GM21825 (cell line): Measurements from ENCODE around the gene CUBN.

Experiments
- ATAC-seq: cut with Tn5 transposase; IDR thresholded peaks from one replicate; pipeline ENCODE4 v1.9.1; 2021; ENCODE audit warnings: mild to moderate bottlenecking, moderate library complexity; ENCODE audit not compliant: unreplicated experiment

CUBN gene

DNA sequence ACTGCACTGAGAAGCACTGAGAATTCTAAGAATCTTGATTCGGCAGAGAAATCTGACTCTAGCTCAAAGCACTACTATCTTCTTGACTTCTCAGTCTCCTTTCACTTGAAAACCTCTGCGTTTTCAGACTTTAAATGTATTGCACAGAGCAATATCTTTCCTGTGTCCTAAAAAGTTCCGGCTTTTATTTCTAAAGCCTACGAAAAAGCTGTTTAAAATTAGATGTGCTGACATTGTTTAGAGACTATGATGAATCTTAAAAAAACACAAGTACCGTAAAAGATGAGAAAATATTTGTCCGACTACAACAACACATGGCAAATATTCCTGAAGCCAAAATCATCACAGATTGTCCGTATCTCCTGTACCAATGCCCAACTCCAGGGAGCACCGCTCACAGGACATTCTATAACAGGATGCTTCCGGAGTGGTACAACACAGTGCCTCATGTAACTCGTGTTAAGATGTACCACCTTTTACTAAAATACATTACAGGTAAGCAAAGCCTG is 136.9 kb downstream of the CUBN start:
- no peak for ATAC-seq

GRCh38 chr10:16991011-16991410 is 138.6 kb downstream of the CUBN start:
- no peak for ATAC-seq

- no peak for ATAC-seq
Measured at GRCh38 chr10:16989826-16990293, 139.8 kb downstream of the CUBN start.

- ATAC-seq, result no peak
Measured at GRCh38 chr10:16988900-16989299, 140.7 kb downstream of the CUBN start.

GRCh38 chr10:16987976-16988610 is 141.5 kb downstream of the CUBN start:
- no peak for ATAC-seq

DNA sequence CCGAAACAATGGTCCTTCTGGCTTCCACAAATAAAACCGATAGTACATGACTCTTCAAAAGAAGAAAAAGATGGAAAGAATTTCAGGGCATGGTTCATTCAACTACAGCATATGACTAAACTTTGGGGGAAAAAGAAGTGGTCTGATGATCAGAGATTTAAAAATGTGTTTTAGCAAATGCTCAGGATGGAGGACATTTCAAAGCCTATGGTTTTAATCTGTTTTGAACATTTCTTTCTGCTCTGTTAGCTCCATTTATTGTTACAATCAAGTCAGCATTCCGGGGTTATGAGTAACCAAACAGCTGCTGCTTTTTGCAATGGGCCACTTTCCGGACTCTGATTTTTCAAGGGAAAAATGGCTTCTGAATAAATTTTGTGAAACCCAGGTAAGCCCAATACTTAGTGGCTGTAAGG is 142.4 kb downstream of the CUBN start:
- ATAC-seq, result no peak

DNA sequence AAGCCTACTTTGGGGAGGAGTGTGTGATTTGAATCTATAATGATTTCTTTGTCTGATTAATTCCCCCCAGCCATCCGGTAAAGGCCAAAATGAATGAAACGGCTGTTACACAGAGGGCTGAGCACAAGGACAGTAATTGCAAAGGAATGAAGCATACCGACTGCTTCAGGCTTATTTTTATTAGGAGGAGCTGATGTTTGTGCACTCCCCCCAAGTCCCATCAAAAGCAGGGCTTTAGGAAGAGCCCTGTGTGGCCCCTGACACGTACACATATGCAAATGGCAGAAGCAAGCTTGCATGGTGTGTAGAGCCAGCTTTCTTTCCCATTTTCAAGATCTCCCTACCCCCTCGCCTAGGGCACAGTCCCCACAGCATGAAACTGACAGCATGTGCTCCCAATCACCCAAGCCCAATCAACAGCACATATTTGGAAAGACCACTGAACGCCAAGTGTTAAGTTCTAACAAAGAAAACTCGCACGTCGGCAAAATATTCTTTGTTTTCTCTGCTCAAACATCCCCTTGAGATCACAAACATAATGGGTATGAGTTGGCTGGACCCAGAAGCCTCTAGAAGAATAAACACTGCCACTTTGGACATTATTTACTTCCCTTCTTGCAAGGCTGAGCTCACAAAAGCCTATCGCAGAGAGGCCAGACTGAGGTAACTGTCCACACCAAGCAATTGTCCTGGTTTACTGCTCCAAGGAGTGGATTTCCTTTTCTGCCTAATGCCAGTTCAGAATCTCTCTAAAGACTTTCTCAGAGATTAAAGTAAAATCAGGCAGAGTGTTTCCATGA is 143.0 kb downstream of the CUBN start:
- ATAC-seq, result no peak

- no peak for ATAC-seq
Measured at GRCh38 chr10:16986082-16986405, 143.6 kb downstream of the CUBN start.

DNA sequence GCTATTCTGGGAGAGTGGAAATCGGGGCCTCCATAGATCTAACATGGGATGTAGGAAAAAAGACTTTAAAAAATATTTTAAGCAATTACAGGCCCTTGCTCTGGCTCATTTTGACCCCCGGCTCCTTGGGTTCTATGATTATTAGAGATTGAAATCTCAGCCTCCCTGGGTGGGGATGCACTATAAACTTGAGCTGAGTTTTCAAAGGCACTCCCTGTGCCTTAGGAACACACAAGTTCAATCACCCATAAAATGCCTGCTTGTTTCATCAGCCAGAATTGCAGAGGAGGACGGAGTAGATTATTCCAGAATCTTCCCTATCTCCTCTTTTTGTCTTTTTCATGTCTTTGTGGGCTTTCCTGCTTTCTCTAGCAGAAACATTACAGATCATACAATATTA is 145.4 kb downstream of the CUBN start:
- ATAC-seq, result no peak

DNA sequence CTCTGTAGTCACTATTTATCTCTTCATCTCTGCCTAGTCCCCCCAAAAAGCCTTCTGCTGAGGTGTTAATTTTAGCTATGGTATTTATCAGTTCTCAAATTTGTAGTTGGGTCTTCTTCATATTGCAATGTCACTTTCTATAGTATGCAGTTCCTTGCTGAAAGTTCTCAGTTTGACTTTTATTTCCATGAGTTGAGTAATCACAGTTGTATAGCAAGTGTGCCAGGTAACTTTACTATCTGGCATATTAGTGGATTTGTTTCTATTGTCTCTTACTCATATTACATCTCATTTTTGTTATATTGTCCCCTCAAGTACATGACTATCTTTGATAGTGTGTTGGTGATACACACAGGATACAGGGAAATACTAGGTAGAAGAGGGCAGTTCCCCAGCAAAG is 152.8 kb downstream of the CUBN start:
- no peak for ATAC-seq

DNA sequence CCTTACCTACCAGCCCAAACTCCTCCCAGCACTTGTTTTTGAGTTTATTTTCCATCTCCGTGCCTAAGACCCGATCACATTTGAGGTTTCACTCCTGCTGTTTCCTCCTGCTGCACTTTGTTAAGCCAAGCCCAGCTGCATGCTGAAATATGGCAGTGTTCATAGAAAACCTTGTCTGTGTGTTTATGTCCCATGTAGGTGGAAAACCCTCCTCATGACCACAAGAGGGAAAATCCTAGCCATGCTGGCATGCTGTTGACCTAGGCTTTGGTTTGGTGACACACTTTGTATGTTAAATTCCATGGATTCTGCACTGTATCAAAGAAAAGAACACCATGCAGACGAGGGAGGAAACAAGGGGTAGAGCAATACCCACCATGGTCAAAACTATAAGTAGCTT is 154.4 kb downstream of the CUBN start:
- no peak for ATAC-seq

- ATAC-seq, result no peak
Measured at GRCh38 chr10:16968416-16969041, 161.1 kb downstream of the CUBN start.

- no peak for ATAC-seq
Measured at GRCh38 chr10:16967866-16968415, 161.7 kb downstream of the CUBN start.

DNA sequence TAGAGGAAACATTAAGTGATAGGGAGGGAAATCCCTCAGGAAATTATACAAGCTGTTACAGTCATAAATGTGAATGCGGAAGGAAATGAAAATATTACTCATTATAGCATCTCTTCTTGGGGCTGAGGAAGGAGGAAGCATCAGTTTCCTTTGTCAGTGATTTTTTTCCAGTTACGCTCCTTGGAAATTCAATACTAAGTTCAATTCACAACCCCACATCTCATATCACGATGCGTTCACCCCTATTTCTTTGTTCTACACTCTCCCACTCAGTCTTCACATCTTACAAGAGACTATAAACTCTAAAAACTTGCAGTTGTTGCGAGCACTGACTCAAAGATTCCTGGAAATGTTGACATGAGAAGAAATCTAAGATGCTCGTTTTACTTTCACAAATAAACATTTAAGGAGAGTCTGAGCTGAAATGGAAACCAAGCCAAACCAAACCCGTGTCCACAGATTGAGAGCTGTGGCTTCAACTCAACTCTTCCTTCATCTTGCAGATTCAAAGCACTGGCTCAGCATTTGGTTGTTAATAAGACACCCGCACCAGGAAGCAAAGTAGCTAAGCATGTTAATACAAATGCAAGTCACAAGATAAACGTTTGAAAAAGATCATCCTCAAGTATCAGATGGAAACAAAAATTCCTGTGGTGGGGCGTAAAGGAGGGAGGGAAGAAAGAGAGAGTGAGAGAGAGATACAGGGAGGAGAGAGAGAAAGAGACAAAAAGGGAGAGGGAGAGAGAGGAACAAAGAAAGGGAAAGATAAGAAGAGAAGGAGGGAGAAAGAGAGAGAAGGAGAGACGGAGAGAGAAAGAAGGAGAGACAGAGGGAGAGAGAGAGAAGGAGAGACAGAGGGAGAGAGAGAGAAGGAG is 162.4 kb downstream of the CUBN start:
- no peak for ATAC-seq

DNA sequence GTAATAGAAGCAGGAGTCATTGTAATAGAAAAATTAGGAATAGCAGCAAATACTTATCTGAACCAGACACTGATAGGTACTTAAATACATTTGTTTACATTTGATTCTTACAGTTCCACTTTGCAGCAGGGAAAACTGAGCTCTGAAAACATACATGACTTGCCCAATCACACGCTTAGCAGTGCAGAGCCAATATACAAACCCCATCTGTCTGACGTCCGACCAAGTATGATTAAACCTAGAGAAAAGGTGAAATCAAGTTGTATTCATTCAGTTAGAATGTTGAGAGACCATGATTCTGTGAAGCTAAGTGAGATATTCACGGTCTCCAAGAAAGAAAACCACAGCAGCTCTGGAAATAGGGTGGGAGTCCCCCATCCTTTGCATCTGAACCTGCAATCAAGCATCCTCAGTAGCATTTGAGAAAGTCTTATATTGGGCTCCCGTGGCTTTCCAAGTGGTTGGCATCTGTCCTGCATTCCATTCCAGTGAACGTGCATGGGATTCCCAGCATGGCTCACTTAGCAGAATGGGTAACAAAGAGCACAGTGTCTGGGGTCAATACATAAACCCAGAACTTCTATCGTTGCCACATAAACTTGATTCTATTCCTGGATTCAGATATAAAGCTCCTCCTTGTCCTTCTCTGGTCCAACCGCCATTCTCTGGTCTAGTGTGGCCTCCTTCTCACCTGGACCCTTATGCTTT is 163.7 kb downstream of the CUBN start:
- ATAC-seq, result no peak

DNA sequence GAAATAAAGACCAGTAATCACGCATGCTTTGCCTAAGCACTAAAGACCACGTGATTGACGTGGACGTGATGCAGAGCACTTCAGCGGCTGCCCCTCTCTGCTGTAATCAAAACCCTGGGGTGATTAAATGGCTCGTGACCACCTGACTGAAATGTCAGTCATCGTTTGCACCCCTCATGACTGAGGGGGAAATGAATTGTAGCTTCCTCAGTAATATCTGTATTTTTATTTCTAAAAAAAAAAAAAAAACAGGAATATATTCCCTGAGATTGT is 164.3 kb downstream of the CUBN start:
- ATAC-seq, result no peak

- ATAC-seq, result no peak
Measured at GRCh38 chr10:16964576-16965343, 164.9 kb downstream of the CUBN start.

DNA sequence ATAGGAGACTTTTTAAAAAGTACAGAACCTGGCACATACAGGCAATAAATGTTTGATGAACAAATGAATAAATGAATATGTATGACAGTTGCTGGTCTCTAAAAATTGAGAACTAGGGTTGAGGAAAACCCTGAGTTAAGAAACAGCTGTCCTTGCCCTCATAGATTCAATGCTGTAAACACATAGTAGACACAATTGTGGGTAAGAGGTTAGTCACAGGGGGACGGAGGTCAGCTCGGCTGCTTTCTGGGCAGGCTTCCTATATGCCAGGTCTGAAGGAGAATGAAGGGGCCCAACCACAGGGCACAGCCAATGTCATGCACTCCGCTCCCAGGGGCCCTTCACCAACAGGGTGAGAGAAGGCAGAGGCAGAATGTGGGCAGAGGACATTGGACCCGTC is 169.1 kb downstream of the CUBN start:
- ATAC-seq, result no peak

GRCh38 chr10:16957038-16957437 is 172.6 kb downstream of the CUBN start:
- no peak for ATAC-seq
